HEK293T (cell line): ENCODE results near the gene DDX20.

Experiments
- CTCF ChIA-PET: fragments of 350-600 bp; formaldehyde crosslinking; extraction: SDS; loops from one replicate; lab custom pipeline; 2021; ENCODE audit warnings: antibody characterized with exemption, inconsistent platforms; lab: Yijun Ruan, JAX
- POLR2A ChIA-PET: fragments of 350-600 bp; formaldehyde crosslinking; extraction: SDS; loops from one replicate; lab custom pipeline; 2020; ENCODE audit warnings: antibody characterized with exemption, inconsistent platforms; lab: Yijun Ruan, JAX
- DNase-seq: peaks from one replicate; pipeline ENCODE4 v3.0.0; 2012; ENCODE audit warnings: mixed read lengths; ENCODE audit errors: extremely low spot score
- ARNT ChIP-seq: fragments of 450-650 bp; IDR thresholded peaks from 2 replicates; pipeline ENCODE4 v1.6.1; 2017; ENCODE audit warnings: mild to moderate bottlenecking
- BHLHE40 ChIP-seq: fragments of 450-650 bp; IDR thresholded peaks from 2 replicates; pipeline ENCODE4 v1.6.1; 2016; ENCODE audit warnings: mild to moderate bottlenecking, moderate library complexity, borderline replicate concordance
- CTBP1 ChIP-seq: fragments of 450-650 bp; IDR thresholded peaks from 2 replicates; pipeline ENCODE4 v1.6.1; 2016; ENCODE audit warnings: borderline replicate concordance
- ELF4 ChIP-seq: fragments of 450-650 bp; IDR thresholded peaks from 2 replicates; pipeline ENCODE4 v1.6.1; 2017; ENCODE audit warnings: antibody characterized with exemption
- FOXA1 ChIP-seq: fragments of 450-650 bp; IDR thresholded peaks from 2 replicates; pipeline ENCODE4 v1.6.1; 2016; ENCODE audit warnings: mild to moderate bottlenecking
- FOXK2 ChIP-seq: fragments of 450-650 bp; IDR thresholded peaks from 2 replicates; pipeline ENCODE4 v1.6.1; 2016; ENCODE audit warnings: mild to moderate bottlenecking
- FOXM1 ChIP-seq: fragments of 450-650 bp; IDR thresholded peaks from 2 replicates; pipeline ENCODE4 v1.6.1; 2017; ENCODE audit warnings: mild to moderate bottlenecking, borderline replicate concordance
- HDGF ChIP-seq: fragments of 450-650 bp; IDR thresholded peaks from 2 replicates; pipeline ENCODE4 v1.6.1; 2017; ENCODE audit warnings: antibody characterized with exemption, borderline replicate concordance
- L3MBTL2 ChIP-seq: fragments of 450-650 bp; conservative IDR thresholded peaks from 2 replicates; pipeline ENCODE4 v1.6.1; 2016; ENCODE audit warnings: mild to moderate bottlenecking
- LEF1 ChIP-seq: fragments of 450-650 bp; IDR thresholded peaks from 2 replicates; pipeline ENCODE4 v1.6.1; 2017; ENCODE audit warnings: mild to moderate bottlenecking, borderline replicate concordance
- NFRKB ChIP-seq: fragments of 450-650 bp; IDR thresholded peaks from 2 replicates; pipeline ENCODE4 v1.6.1; 2016; ENCODE audit warnings: mild to moderate bottlenecking, moderate library complexity
- PKNOX1 ChIP-seq: fragments of 450-650 bp; IDR thresholded peaks from 2 replicates; pipeline ENCODE4 v1.6.1; 2016
- SP1 ChIP-seq: fragments of 450-650 bp; IDR thresholded peaks from 2 replicates; pipeline ENCODE4 v1.6.1; 2017
- SUZ12 ChIP-seq: fragments of 450-650 bp; IDR thresholded peaks from 2 replicates; pipeline ENCODE4 v1.6.1; 2016; ENCODE audit warnings: mild to moderate bottlenecking
- TARDBP ChIP-seq: fragments of 450-650 bp; IDR thresholded peaks from 2 replicates; pipeline ENCODE4 v1.6.1; 2016
- ZNF384 ChIP-seq: fragments of 450-650 bp; IDR thresholded peaks from 2 replicates; pipeline ENCODE4 v1.6.1; 2016

The DDX20 gene

DNA sequence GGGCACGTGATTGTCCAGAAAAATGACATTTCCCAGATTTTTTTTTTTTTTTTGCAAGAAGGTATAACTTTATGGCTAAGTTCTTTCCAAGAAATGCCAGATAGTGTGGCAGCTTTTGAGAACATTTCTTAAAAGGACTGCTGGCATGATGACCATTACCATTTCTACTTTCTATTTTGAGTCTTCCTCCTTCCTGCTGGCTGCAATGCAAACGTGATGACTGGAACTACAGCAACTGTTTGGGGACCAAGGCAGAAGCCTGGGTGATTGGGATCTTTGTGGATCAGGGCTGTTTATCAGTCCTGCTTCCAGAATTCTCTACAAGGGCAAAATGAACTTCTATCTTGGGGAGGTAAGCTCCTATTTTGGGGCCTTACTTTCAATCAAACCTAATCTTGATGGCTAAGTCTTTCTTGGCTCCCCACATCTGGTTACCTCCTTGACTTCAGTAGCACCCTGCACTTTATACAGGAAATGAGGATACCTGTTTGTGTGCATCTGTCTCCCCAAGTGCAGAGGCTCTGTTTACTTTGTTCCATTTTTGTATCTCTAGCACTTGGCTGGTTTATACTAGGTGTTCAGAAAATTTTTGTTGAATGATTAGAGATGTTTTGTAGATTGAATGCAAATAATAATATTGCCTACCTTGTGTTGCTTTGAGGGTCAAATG, 3.7 kb upstream of the DDX20 start:
- ChIA-PET CTCF (interaction anchor here (0.8 to 2.5 kb wide), 4 partner anchors 18 to 971 kb away, joined by 3 to 10 read pairs (median 6); no protein-coding TSS in a partner anchor), POLR2A (interaction anchor here (1.3 kb wide), 2 partner anchors 13 to 245 kb away, joined by 3 to 7 read pairs; partner anchors contain the start of gene INKA2)
- no peak for DNase-seq
- no peak for TF ChIP-seq ZNF384
- TF ChIP-seq ELF4, result no peak
- no peak for TF ChIP-seq PKNOX1
- no peak for TF ChIP-seq SP1
- no peak for TF ChIP-seq SUZ12
- TF ChIP-seq NFRKB, result no peak
- no peak for TF ChIP-seq LEF1
- TF ChIP-seq ARNT, result no peak
- no peak for TF ChIP-seq BHLHE40
- no peak for TF ChIP-seq FOXA1
- TF ChIP-seq CTBP1, result no peak

- ChIA-PET POLR2A (interaction anchor here (0.8 to 1.7 kb wide), 13 partner anchors 12 to 307 kb away, joined by 3 to 7 read pairs (median 4); partner anchors contain the start of gene INKA2), CTCF (interaction anchor here (0.7 to 1.4 kb wide), 5 partner anchors 12 to 273 kb away, joined by 4 to 8 read pairs (median 4); no protein-coding TSS in a partner anchor)
- TF ChIP-seq FOXK2, result no peak
- TF ChIP-seq FOXA1, result no peak
- TF ChIP-seq PKNOX1, result no peak
- no peak for TF ChIP-seq TARDBP
- no peak for TF ChIP-seq HDGF
- TF ChIP-seq NFRKB, result no peak
- no peak for TF ChIP-seq SUZ12
- no peak for TF ChIP-seq CTBP1
- TF ChIP-seq ZNF384, result no peak
- TF ChIP-seq FOXM1, result no peak
- TF ChIP-seq ARNT, result no peak
- peak; percentile 68 for DNase-seq
Observed at GRCh38 chr1:111754984-111755330, 744 bp upstream of the DDX20 start.

DNA sequence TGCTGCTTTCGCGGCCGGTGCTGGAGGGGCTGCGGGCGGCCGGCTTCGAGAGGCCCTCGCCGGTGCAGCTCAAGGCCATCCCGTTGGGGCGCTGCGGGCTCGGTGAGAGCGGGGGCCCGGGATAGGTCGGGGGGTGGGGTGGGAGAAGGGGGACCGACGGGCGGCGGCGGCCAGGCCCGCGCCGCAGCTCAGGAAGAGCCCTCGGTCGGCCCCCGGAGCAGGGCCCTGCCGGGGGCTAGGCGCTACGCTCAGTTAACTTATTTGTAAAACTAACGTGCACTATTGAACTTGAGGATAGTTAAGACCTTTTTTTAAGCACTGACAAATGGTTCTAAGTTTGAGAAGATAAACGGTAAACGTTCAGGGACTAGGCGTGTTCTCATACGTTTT, 418 bp downstream of the DDX20 start:
- POLR2A ChIA-PET, result interaction anchor here (0.6 to 1.7 kb wide), 6 partner anchors 15 to 308 kb away, joined by 3 to 7 read pairs (median 4); partner anchors contain the start of gene INKA2
- TF ChIP-seq L3MBTL2 (peak; percentile 10; the same call in 1 of the 2 replicates), BHLHE40 (no peak), ZNF384 (no peak), SUZ12 (no peak), NFRKB (no peak)
- CTCF ChIA-PET, result interaction anchor here (0.9 to 1.0 kb wide), 2 partner anchors 11 to 42 kb away, joined by 3 to 6 read pairs; no protein-coding TSS in a partner anchor
- DNase-seq, result no peak

DNA sequence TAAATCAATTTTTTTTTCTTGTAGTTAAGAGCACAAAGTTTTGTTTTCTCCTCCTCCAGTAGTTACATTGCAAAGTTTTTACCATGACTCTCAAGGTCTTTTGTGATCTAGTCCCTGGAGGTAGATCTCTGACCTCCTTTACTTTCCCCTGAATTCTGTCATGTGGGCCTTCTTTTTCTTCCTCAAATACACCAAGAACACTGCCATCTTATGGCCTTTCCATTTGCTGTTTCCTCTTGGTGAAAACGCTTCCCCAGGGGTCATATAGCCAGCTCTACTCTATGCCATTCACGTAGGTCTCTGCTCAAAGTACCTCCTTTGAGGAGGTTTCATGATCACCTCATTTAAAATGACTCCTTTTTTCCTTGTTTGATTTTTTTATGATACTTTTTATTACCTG, 2.7 kb downstream of the DDX20 start:
- no peak for DNase-seq
- no peak for TF ChIP-seq ARNT
- TF ChIP-seq CTBP1, result no peak
- TF ChIP-seq ZNF384, result no peak
- no peak for TF ChIP-seq SP1
- POLR2A ChIA-PET, result no interaction called here
- CTCF ChIA-PET, result no interaction called here

DNA sequence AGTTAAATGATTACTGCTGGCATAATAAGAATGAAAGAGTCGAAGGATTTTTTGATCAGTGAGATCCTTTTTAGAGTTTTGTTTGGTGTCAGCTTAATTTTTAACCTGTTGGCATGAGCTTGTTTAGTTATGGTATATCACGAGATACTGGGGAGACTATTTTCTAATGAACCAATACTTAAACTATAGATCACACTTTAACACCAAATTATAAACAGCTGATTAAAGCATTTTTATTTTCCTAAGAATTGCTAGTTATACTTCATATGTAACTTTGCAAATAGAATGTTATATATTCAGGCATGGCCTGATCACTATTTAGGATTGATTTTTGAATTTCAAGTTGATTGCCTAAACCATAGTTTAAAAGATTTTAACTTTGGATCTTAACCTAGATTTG, 6.0 kb downstream of the DDX20 start:
- CTCF ChIA-PET, result no interaction called here
- POLR2A ChIA-PET, result no interaction called here
- TF ChIP-seq CTBP1, result no peak
- no peak for DNase-seq

GRCh38 chr1:111762332-111762731, 6.6 kb downstream of the DDX20 start:
- no peak for DNase-seq
- TF ChIP-seq LEF1 (no peak), TARDBP (no peak), ELF4 (no peak), ZNF384 (no peak), L3MBTL2 (no peak), CTBP1 (no peak), HDGF (no peak), ARNT (no peak), NFRKB (no peak), PKNOX1 (no peak), FOXM1 (no peak), BHLHE40 (no peak), FOXA1 (no peak), FOXK2 (no peak), SP1 (no peak), SUZ12 (no peak)
- POLR2A ChIA-PET, result no interaction called here
- CTCF ChIA-PET, result no interaction called here

DNA sequence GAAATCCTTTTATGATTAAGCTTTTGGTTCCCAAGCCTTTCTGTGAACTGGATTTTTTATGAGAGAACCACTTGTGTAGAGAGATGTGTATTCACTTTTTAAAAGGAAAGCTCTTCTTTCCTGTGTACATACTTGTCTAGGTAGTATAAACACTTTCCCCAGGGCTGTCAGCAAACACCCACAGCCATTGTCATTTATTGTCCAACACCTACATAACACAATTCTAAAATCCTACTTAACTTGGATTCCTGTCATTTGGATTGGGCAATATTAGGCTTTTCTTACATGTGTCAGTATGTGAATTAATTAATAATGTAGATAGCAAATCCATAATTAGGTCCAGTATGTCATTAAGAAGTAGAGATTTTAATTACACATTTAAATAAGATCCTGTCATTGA, 12.3 kb downstream of the DDX20 start:
- ChIA-PET CTCF (interaction anchor here (1.0 to 4.1 kb wide), 5 partner anchors 11 to 286 kb away, joined by 3 to 28 read pairs (median 6); partner anchors contain the start of genes ADORA3 and TMIGD3), POLR2A (interaction anchor here (1.1 kb wide), 2 partner anchors 13 to 33 kb away, joined by 3 read pairs; no protein-coding TSS in a partner anchor)
- TF ChIP-seq FOXK2 (no peak), ELF4 (no peak), ARNT (no peak), L3MBTL2 (no peak), CTBP1 (no peak), SUZ12 (no peak), LEF1 (no peak), FOXA1 (no peak), SP1 (no peak), TARDBP (no peak), BHLHE40 (no peak), FOXM1 (no peak), HDGF (no peak), PKNOX1 (no peak), NFRKB (no peak), ZNF384 (no peak)
- DNase-seq, result no peak
